ENCODE measurements around the gene RHOB.
"Not testable (repeated sequence)": the region's sequence is repeated elsewhere in the genome, so short reads cannot be mapped to it uniquely, and the experiment has no call there.

The RHOB gene

DNA sequence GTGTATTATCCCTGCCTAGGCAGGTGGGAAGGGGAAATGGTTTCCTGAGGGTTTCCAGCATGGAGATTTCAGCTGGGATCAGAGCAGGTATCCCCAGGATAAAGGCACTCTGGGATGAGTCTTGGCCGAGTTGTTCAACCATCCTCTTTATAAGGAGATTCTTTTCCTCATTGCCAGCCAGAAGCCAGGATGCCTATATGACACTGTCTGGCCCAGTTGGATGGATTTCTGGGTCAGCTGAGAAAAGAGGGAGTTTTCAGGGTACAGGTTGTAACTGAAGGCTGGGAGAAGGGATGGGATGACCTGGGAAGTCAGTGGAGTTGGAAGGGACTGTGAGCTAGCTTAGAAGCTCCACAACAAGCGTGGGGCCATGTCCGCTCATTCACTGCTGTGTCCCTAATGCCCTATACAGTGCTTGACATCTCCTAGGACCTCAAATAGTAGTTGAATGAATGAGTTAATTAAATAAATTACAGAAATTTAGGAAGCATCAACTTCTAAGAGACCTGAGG, 8.3 kb downstream of the RHOB start:
- no peak for DNase-seq

DNA sequence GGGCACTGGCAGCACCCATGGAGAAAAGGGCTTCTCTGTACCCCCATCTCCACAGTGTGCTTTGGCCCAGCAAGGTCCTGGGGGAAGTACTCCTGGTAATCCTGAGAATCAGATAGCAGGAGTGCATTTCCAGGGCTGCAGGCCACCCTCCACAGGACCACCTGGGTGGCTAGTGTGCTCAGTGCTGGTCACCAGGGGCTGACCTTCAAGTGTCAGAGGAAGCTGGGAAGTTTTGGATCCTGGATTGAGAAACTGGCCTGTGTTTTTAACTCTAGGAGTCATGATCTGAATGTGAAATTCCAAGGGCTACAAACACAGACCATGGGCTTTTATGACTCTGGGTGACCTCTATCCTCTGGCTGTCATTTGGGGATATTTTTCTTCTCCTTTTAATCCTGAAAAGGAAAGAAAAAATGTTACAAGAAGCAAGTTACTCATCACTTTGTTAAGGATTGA, 9.3 kb downstream of the RHOB start:
- DNase-seq, result no peak

DNA sequence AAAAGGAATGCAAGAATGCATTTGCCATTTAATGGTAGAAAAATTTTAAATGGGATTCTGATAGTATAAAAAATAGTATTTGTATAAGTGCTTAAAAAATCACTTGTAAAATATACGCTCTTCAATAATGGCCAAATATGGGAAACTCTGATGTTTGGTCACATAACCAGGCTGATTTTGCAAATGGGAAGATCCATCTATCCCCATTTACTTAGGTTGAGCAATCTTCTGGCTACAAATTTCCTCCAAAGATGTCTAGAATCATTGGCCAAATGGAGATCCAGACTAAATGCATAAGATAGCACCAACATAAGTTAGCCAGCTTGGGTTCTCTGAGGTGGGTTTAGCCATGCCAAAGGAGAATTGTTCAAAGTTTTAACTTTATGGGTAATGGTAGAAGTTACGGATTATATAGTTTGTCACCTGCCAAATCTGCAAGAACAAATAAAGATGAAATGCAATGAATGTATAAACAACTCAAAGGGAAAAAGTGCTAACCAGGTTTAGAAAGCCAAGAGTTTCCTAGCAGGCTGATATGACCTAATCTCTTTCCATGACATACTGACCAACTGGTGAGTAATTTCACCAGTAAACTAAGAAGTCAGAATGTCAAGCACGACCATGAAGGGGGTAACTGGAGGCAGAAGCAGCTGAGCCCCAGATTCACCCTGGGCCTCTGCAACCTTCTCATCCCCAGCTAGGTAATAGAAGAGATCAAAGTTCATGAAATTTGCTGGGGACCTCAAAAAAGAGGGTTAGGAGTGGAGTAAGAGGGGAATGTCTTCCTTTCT, 10.0 kb downstream of the RHOB start:
- DNase-seq, result no peak

DNA sequence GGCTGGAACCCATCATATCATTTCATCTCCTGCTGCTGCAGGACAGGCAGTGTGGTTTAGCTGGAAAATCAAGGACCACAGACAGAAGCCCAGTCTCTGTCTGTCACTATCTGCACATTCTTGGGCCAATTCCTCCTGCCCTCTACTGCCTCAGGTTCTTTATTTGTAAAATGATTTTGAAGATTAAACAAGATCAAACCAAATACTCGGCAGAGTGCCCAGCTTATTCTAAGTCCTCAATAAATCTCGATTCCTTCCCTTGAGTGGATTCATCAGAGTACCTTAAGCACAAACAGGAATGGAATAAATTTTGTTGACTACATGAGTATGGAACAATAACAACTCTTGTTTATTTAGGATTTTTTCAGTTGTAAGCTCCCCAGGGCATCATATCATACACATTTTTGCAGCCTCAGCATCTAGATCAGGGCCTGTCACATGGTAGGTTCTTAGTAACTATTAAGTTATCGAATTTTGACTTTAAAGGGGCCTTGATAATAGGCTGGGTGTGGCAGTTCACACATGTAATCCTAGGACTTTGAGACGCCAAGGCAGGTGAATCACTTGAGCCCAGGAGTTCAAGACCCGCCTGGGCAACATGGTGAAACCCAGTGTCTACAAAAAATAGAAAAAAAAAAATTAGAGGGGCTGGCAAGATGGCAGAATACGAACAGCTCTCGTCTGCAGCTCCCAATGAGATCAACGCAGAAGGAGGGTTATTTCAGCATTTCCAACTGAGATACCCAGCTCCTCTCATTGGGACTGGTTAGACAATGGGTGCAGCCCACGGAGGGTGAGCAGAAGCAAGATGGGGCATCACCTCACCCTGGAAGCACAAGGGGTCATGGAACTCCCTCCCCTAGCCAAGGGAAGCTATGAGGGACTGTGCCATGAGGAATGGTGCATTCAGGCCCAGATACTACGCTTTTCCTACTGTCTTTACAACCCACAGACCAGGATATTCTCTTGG, 11.1 kb downstream of the RHOB start:
- no peak for DNase-seq

DNA sequence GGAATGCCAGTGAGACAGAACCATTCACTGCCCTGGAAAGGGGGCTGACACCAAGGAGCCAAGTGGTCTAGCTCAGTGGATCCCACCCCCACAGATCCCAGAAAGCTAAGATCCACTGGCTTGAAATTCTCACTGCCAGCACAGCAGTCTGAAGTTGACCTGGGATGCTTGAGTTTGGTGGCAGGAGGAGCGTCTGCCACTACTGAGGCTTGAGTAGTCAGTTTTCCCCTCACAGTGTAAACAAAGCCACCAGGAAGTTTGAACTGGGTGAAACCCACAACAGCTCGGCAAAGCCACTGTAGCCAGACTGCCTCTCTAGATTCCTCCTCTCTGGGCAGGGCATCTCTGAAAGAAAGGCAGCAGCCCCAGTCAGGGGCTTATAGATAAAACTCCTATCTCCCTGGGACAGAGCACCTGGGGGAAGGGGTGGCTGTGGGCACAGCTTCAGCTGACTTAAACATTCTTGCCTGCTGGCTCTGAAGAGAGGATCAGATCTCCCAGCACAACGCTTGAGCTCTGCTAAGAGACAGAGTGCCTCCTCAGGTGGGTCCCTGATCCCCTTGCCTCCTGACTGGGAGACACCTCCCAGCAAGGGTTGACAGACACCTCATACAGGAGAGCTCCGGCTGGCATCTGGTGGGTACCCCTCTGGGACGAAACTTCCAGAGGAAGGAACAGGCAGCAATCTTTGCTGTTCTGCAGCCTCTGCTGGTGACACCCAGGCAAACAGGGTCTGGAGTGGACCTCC, 12.0 kb downstream of the RHOB start:
- DNase-seq, result not testable (repeated sequence)

DNA sequence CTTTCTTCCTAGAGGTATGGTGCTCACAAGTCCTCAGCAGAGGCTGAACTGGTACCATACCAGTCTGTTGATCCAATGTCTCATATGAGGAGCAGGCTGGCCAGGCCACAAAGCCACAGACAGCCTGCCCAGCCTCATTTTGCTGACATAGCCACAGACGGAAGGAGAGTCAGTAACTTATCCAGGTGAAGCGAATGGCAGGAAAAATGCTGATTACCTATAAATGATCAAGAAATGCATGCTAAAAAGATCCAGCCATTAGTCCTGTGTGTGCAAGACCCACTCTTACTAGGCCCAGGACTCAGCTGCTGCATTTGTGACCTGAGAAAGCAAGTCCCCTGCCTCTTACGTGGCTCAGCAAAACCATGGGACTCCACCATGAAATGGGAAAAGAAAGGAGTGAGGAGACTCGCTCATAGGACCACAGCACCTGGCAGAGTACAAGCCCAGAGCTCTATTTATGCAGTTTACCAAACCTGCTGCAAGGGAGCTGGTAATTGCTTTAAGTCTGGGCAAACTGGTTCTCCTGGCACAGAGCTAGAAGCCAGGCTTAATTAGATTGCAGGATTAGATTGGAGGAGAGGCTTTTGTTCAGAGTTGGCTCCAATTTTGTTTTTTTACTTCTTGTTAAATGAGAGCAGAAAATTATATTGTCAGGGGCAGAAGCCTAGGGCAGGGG, 19.0 kb downstream of the RHOB start:
- peak; percentile 31 for DNase-seq

DNA sequence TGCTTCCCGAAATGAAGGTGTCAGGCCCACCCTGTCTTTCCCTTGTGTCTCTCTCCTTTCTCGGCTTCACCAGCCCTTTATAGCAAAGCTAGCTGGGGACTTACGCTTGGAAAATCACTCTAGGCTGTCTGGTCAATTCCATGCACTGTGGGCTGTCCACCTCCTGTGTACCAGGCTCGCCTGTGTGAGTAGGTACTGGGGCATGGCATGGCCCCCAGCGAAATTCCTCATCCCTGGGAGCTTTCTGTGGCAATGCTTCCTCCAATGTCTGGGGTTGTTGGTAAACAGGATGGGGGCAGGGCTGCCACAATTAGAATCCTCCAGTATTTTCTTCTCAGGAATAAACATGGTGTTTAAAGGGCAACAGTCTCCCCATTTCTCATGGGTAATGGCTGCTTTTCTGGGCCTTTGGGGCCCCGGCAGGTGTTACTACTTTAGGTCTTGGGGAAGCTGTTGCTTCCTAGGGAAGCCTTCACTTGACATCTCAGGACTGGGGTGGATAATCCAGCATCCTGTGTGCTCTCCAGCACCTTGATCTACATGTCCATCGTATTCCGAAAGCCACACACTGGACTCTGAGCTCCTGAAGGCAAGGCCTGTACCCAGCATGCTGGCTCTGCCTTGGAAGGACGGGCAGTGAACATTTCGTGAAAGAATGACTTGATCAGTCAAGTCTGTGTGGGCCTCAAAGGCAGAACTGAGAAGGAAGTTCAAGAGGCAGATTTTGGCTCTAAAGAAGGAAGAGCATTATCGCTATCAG, 21.1 kb downstream of the RHOB start:
- no peak for DNase-seq

DNA sequence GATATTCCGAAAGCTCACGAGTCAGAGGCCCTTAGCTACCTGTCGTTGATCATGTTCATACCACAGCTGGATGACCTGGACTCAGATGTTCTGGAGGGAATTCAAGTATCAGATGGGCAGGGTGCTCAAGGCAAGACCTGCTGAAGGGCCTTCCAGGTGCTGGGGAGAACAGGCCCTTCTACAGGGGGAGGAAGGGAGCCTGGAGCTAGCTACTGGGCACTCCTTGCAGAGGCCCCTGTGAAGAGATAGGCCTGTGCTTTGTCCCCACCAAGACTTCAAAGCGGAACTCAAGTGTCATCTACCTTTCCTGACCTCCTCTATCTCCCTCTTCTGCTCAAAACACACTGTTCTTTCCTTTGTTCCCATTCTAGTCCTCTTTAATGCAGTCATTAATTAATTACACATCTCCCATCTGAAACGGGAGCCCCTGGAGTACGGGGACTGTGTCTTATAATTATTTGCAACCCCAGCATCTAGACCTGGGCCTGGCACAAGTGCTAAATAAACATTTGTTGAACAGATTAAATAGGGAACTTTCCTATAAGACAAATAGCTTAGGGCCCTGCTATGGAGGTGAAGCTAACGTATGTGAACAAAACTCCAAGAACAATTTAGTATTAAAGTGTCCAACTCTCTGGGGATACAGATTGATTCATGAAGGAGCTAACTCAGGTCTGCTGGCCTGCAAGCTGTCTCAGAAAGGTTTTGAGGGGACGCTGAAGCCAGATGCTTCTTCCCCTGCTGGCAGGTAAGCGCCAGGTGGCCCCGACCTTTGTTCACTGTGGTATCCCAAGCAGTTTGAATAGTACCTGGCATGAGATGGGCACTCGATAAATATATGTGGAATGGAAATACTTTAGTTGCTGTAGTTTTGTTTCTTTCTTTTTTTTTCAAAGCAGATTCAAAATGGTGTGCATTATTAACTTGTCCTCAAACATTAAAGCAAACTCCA, 22.0 kb downstream of the RHOB start:
- DNase-seq, result no peak

DNA sequence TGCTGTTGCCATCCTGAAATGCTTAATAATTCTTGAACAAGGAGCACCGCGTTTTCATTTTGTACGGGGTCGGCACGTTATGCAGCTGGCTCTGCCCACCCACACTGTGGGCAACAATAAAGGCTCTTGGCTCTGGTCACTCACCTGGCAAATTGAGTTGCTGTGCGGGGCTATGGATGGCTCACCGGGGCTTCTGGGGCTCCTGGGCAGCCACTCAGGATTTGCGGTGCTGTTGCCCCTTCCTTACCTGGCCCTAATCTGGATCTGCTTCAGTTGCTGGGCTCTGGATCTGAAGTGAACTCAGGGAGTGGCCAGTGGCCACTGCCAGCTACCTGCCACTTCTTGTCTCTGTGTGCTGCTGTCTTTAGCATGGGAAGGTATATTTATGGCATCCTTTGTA, 22.7 kb downstream of the RHOB start:
- no peak for DNase-seq

DNA sequence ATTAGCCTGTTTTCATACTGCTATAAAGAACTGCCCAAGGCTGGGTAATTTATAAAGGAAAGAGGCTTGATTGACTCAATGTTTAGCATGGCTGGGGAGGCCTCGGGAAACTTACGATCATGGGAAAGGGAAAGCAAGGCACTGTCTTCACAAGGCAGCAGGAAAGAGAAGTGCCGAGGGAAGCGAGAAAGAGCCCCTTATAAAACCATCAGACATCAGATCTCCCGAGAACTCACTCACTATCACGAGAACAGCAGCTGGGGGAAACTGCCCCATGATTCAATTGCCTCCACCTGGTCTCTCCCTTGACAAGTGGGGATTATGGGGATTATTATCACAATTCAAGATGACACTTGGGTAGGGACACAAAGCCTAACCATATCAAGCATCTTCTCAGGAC, 23.3 kb downstream of the RHOB start:
- no peak for DNase-seq

DNA sequence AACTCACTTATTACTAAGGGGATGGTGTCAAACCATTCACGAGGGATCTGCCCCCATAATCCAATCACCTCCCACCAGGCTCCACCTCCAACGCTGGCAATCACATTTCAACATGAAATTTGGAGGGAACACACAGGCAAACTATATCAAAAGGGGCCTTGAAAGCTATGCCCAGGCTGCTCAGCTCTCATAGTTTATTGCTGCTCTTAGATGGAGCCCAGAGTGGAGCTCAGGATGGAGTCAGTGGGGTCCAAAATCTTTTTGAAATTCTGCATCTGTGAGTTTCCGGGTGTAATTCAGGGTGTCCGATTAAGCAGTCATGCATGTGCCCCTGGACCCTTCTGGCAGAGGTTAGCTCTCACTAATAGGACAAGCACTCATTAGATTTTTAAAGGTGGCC, 24.3 kb downstream of the RHOB start:
- DNase-seq, result no peak

DNA sequence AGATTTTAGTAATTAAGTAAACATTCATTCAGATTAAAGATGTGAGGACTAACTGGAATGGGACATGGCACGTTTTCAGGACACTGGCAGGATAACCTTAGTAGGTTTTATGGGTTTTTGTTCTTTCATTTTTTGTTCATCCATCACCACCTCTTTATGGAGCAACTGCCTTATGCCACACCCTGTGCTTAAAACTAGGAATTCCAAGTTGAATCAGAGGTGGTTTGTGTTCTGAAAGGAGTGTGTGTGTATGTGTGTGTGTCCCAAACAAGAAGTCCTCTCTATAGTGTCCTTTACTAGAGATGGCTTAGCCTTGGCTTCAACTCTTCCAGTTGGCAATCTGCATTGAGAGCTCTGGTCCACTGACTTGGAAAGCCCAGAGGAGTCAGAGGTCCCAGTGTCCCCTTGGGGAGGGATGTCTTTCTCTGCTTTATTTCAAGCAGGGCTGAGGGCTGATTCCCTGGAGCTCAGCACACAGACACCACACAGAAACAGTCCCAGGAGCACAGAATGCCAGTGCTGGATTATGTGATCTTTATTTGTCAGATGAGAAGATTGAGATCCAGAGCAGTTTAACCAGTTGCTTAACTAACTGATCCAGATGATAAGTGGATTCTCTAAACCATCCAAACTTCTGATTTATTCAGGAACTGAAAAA, 25.2 kb downstream of the RHOB start:
- DNase-seq, result no peak

DNA sequence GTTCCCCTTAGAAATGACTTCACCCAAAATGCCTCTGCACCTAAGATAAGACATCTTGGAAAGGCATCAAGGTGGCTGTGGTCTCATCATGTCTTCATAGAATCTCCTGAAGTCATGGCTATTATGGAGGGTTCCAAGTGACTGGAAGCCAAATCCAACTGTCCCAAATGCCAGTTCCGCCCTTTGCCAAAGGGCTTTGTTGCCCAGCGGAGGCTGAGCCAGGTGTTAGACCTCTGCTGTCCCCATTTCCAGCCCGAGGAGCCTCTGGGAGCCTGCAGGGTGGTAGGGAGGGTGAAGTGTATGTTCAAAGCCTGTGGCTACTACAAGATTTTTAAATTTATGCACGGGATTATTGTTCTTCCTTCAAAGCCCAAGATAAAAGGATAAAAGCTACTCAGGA, 25.7 kb downstream of the RHOB start:
- no peak for DNase-seq

DNA sequence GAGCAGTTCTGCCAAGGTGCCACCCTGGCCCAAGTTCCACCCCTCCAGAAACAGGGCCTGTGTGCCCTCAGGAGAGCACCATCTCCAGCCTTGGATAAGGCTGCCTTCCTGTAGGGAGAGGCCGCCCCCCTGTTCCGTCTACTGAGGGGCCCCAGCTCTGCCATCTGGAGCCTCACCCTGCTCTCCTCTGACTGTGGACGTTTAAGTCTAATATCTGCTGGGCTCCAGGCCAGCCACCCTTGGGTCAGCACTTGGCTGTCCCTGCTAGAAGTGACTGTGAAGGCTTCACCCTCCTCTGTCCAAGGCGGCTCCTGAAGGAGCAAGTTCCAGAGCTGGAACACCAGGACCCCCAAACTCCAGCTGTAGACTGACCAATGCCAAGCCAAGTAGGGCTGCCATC, 26.3 kb downstream of the RHOB start:
- no peak for DNase-seq

DNA sequence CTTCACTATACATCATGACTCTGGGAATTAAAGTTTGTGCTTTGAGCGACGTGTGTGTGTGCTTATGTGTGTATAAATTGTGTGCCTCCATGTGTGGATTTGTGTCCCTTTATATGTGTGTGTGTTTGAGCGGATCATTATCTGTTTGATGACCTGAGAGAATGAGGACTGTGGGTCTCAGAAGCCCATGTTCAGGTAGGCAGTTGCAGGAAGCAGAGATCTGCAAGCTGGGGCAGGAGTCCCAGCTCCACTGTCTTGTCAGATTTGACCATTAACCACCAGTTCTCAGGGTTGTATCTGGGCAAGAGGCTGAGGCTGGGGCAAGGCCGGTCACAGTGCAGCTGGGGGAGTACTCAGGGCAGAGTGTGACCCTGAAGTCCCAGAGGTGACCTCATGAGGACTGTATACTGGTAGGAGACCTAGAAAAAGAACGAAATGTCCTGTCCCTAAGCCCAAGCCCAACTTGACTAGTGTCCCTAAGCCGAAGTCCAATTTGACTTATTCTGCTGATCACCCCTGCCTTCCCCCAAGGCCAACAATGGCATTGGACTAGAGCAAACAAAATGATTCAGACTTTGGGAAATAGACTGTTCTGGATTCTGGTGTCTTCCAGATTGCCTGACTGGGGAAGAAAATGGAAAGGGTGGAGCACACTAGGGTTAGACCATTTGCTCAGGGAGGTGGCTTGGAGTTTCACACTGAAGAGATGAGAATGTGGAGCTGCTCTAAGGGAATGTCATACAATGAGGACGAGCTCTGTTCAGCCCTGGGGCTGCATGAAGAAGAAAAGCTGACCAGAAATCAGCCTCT, 28.1 kb downstream of the RHOB start:
- no peak for DNase-seq

DNA sequence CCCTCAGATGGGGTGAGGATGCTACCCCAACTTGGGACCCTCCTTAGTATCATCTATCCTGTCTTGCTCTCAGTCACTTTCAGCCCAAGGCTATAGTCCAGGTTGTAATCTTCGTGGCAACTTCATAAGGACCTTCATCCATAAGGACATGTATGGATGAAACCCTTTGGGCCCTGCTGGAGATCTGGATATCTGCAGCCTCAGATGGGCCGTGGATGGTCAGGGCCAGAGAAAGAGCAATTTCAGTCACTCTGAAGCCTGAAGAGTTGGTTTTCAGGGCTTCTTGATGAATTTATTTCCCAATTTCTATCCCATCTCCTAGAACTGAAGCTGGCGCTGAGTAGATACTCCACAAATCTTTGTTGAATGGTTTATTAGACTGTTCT, 28.7 kb downstream of the RHOB start:
- DNase-seq, result no peak

DNA sequence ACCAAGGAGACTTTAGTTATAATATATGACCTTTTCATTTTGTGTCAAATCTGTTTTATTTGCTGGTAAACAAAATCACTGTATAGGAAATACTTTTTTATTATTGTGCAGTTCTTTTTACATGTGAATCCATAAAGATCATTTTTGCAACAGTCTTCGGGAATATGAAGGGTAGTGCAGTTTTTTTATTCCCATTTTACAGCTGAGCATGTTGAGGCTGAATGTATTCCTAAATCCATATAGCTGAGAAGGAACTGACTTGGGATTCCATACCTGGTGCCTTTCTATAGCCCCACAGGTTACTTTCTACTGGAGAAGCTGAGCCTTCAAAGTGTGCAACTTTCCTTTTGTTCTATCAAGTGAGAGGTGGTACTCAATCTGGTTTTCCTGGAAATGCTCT, 29.6 kb downstream of the RHOB start:
- no peak for DNase-seq

DNA sequence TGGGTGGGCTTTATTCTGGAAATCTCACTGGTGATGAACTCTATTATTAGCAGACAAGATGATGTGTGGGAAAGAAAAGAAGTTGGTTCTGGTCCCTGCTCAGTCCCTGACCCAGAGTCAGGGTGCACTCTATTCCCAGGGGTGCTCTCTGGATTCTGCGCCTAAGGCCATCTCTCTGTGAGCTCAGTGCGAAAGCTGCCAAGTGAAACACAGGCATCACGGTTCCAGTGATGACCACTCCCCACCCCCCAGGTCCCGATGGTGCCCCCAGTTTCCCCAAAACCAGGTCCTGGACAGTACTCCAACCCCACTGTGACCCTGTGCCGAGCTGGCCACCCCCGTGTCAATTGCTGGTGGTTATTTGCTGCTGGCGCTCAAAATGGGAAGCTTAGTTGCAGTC, 30.1 kb downstream of the RHOB start:
- no peak for DNase-seq

DNA sequence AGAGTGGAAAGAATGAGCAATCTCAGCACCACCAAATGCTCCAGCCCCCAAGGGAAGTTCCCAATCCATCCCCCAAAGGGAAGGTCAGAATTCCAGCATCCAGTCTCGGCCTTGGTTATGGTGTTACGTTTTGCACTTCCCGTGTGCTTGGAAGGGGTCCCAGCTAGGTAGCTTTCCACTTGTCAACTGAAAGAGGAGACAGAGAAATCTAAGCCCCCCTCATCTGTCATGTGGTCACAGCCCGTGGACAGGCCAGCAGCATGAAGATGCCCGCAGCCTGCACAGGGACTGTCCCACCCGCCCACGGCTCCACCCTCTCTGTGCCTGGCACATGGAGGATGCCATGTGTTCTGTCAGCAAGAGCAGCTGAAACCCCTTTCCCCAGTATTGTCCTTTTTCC, 32.1 kb downstream of the RHOB start:
- no peak for DNase-seq

Data from NCI-H510A (cell line).